T-helper 17 cell (primary cell): Measurements from ENCODE around the gene RXRA. TPM values are rescaled to one million over a fixed set of nuclear protein-coding genes. Genes with fewer than 3 reads are reported as not detected.

ENCODE experiments used
- ATAC-seq: fragments of 150-1000 bp; cut with Tn5 transposase; 2 replicates; pipeline ENCODE4 v1.10.0; 2021; ENCODE audit warnings: mild to moderate bottlenecking, moderate library complexity
- DNase-seq, 3 donors: peaks; one replicate each; pipeline versions ENCODE4 v3.0.0 to v3.0.0-alpha.2; 2020 to 2021
- H3K9me3 ChIP-seq: one replicate; pipeline ENCODE4 v1.7.0; 2013; ENCODE audit warnings: low read length, mild to moderate bottlenecking; ENCODE audit not compliant: control insufficient read depth, poor library complexity, severe bottlenecking
- H3K27ac Mint-ChIP-seq: one replicate; pipeline ENCODE4 v1.8.0; 2022; ENCODE audit warnings: mild to moderate bottlenecking, moderate library complexity, mixed read lengths
- H3K27me3 Mint-ChIP-seq: one replicate; pipeline ENCODE4 v1.8.0; 2022; ENCODE audit warnings: mixed read lengths
- H3K36me3 Mint-ChIP-seq: one replicate; pipeline ENCODE4 v1.8.0; 2022; ENCODE audit warnings: low read depth, mixed read lengths
- H3K4me1 Mint-ChIP-seq: one replicate; pipeline ENCODE4 v1.8.0; 2022; ENCODE audit warnings: mild to moderate bottlenecking, mixed read lengths
- H3K4me3 Mint-ChIP-seq: one replicate; pipeline ENCODE4 v1.8.0; 2022; ENCODE audit warnings: mild to moderate bottlenecking, moderate library complexity, mixed read lengths
- total RNA-seq, 4 donors: library from RNA in 2 of 4; stranded (reverse) in 2 of 4; gene quantifications; one replicate each; pipeline ENCODE4 v1.2.3 and lab custom pipeline; 2022 to 2026

The RXRA gene
- total RNA-seq, 2 donors from 2014 or later, result 7.5 to 10.6 TPM

GRCh38 chr9:134416385-134417015 lies 90.2 kb downstream of the RXRA start:
- no peak overlapping the region for H3K27ac Mint-ChIP-seq
- H3K27me3 Mint-ChIP-seq, result no peaks in the 10 kb centered on the region

GRCh38 chr9:134418354-134418753 lies 92.1 kb downstream of the RXRA start:
- H3K4me1 Mint-ChIP-seq, result peaks cover under 1% of the 10 kb centered on the region
- peaks cover 2% of the 10 kb centered on the region for H3K36me3 Mint-ChIP-seq
- DNase-seq (no peak), ATAC-seq (no peak)
- no peaks in the 10 kb centered on the region for H3K9me3 ChIP-seq
- H3K27me3 Mint-ChIP-seq, result no peaks in the 10 kb centered on the region
- H3K4me3 Mint-ChIP-seq, result no peak overlapping the region
- no peak overlapping the region for H3K27ac Mint-ChIP-seq

More at GRCh38 chr9:134416385-134417015, 90.2 kb downstream of the RXRA start:
- no peaks in the 10 kb centered on the region for H3K9me3 ChIP-seq
- H3K4me1 Mint-ChIP-seq, result peaks cover 7% of the 10 kb centered on the region
- DNase-seq (no peak), ATAC-seq (no peak)
- peak overlapping the region; percentile 21 for H3K4me3 Mint-ChIP-seq
- peaks cover 6% of the 10 kb centered on the region for H3K36me3 Mint-ChIP-seq

GRCh38 chr9:134419000-134419683 lies 92.9 kb downstream of the RXRA start:
- DNase-seq, result no peak
- Mint-ChIP-seq H3K4me1 (no peaks in the 10 kb centered on the region), H3K36me3 (peaks cover 2% of the 10 kb centered on the region), H3K27me3 (no peaks in the 10 kb centered on the region), H3K4me3 (no peak overlapping the region), H3K27ac (no peak overlapping the region)
- ATAC-seq, result no peak
- no peaks in the 10 kb centered on the region for H3K9me3 ChIP-seq

GRCh38 chr9:134419684-134420076 lies 93.4 kb downstream of the RXRA start:
- no peaks in the 10 kb centered on the region for H3K9me3 ChIP-seq
- H3K36me3 Mint-ChIP-seq, result peaks cover 2% of the 10 kb centered on the region
- H3K27me3 Mint-ChIP-seq, result no peaks in the 10 kb centered on the region
- H3K4me3 Mint-ChIP-seq, result no peak overlapping the region
- no peak for DNase-seq
- no peak overlapping the region for H3K27ac Mint-ChIP-seq
- no peak for ATAC-seq
- H3K4me1 Mint-ChIP-seq, result no peaks in the 10 kb centered on the region

GRCh38 chr9:134420281-134420845 lies 94.1 kb downstream of the RXRA start:
- H3K9me3 ChIP-seq, result no peaks in the 10 kb centered on the region
- no peak for DNase-seq
- Mint-ChIP-seq H3K27me3 (no peaks in the 10 kb centered on the region), H3K4me1 (no peaks in the 10 kb centered on the region), H3K27ac (no peak overlapping the region), H3K36me3 (peaks cover 2% of the 10 kb centered on the region), H3K4me3 (no peak overlapping the region)
- ATAC-seq, result no peak

- no peaks in the 10 kb centered on the region for H3K4me1 Mint-ChIP-seq
- H3K27me3 Mint-ChIP-seq, result no peaks in the 10 kb centered on the region
- no peak overlapping the region for H3K4me3 Mint-ChIP-seq
- no peak overlapping the region for H3K27ac Mint-ChIP-seq
- DNase-seq (no peak), ATAC-seq (no peak)
- peaks cover 2% of the 10 kb centered on the region for H3K36me3 Mint-ChIP-seq
- H3K9me3 ChIP-seq, result no peaks in the 10 kb centered on the region
These were observed 94.7 kb downstream of the RXRA start for GRCh38 chr9:134420974-134421432.

- ATAC-seq (no peak), DNase-seq (no peak)
- no peak overlapping the region for H3K4me3 Mint-ChIP-seq
- H3K36me3 Mint-ChIP-seq, result peaks cover 2% of the 10 kb centered on the region
- no peaks in the 10 kb centered on the region for H3K4me1 Mint-ChIP-seq
- no peak overlapping the region for H3K27ac Mint-ChIP-seq
- no peaks in the 10 kb centered on the region for H3K27me3 Mint-ChIP-seq
- H3K9me3 ChIP-seq, result no peaks in the 10 kb centered on the region
These were observed 95.6 kb downstream of the RXRA start for GRCh38 chr9:134421888-134422287.

- Mint-ChIP-seq H3K4me3 (no peak overlapping the region), H3K36me3 (peaks cover 2% of the 10 kb centered on the region), H3K4me1 (no peaks in the 10 kb centered on the region), H3K27ac (no peak overlapping the region), H3K27me3 (no peaks in the 10 kb centered on the region)
- no peak for DNase-seq
- no peak for ATAC-seq
- no peaks in the 10 kb centered on the region for H3K9me3 ChIP-seq
These were observed 96.2 kb downstream of the RXRA start for GRCh38 chr9:134422301-134423090.

GRCh38 chr9:134423166-134423565 lies 96.9 kb downstream of the RXRA start:
- no peak for DNase-seq
- Mint-ChIP-seq H3K27ac (no peak overlapping the region), H3K4me3 (no peak overlapping the region), H3K4me1 (no peaks in the 10 kb centered on the region), H3K27me3 (no peaks in the 10 kb centered on the region), H3K36me3 (peaks cover 2% of the 10 kb centered on the region)
- no peak for ATAC-seq
- no peaks in the 10 kb centered on the region for H3K9me3 ChIP-seq

- no peaks in the 10 kb centered on the region for H3K27me3 Mint-ChIP-seq
- H3K4me1 Mint-ChIP-seq, result no peaks in the 10 kb centered on the region
- H3K27ac Mint-ChIP-seq, result no peak overlapping the region
- no peak for ATAC-seq
- no peak overlapping the region for H3K4me3 Mint-ChIP-seq
- no peaks in the 10 kb centered on the region for H3K9me3 ChIP-seq
- peaks cover 2% of the 10 kb centered on the region for H3K36me3 Mint-ChIP-seq
- DNase-seq, result no peak
These were observed 97.5 kb downstream of the RXRA start for GRCh38 chr9:134423749-134424148.

GRCh38 chr9:134424818-134425217 lies 98.6 kb downstream of the RXRA start:
- H3K4me3 Mint-ChIP-seq, result no peak overlapping the region
- DNase-seq (no peak), ATAC-seq (no peak)
- no peaks in the 10 kb centered on the region for H3K27me3 Mint-ChIP-seq
- H3K27ac Mint-ChIP-seq, result no peak overlapping the region
- peaks cover 4% of the 10 kb centered on the region for H3K36me3 Mint-ChIP-seq
- H3K4me1 Mint-ChIP-seq, result no peaks in the 10 kb centered on the region
- H3K9me3 ChIP-seq, result no peaks in the 10 kb centered on the region

GRCh38 chr9:134425401-134425800 lies 99.1 kb downstream of the RXRA start:
- H3K4me3 Mint-ChIP-seq, result no peak overlapping the region
- no peaks in the 10 kb centered on the region for H3K4me1 Mint-ChIP-seq
- no peaks in the 10 kb centered on the region for H3K27me3 Mint-ChIP-seq
- no peak for DNase-seq
- H3K36me3 Mint-ChIP-seq, result peaks cover 4% of the 10 kb centered on the region
- no peak for ATAC-seq
- no peaks in the 10 kb centered on the region for H3K9me3 ChIP-seq
- no peak overlapping the region for H3K27ac Mint-ChIP-seq

GRCh38 chr9:134425812-134426211 lies 99.6 kb downstream of the RXRA start:
- Mint-ChIP-seq H3K27me3 (no peaks in the 10 kb centered on the region), H3K4me3 (no peak overlapping the region), H3K36me3 (peaks cover 4% of the 10 kb centered on the region), H3K27ac (no peak overlapping the region), H3K4me1 (no peaks in the 10 kb centered on the region)
- no peak for DNase-seq
- no peak for ATAC-seq
- H3K9me3 ChIP-seq, result no peaks in the 10 kb centered on the region
